Tongue (tissue), 2 donors: Measurements from ENCODE around the gene CWC27. TPM values are rescaled to one million over a fixed set of nuclear protein-coding genes. Genes with fewer than 3 reads are reported as not detected.
A peak's percentile ranks its signal among the peaks of the same experiment; 100 is the strongest.
"Not testable (repeated sequence)": the region's sequence is repeated elsewhere in the genome, so short reads cannot be mapped to it uniquely, and the experiment has no call there.

Source experiments
- DNase-seq: peaks from one replicate; pipeline ENCODE4 v3.0.0-alpha.2; 2015
- total RNA-seq: library from RNA; depleted of rRNA; stranded (reverse); fragments of >200 nt; gene quantifications from one replicate; pipeline ENCODE4 v1.2.3, GENCODE V29; 2014

CWC27 gene
- total RNA-seq, 1 donor from 2014 or later: 22.6 TPM

- DNase-seq: no peak
These were observed 156.4 kb downstream of the CWC27 start for GRCh38 chr5:64925123-64925522.

GRCh38 chr5:64929833-64930232, 161.1 kb downstream of the CWC27 start:
- no peak for DNase-seq

GRCh38 chr5:64930672-64931318, 162.1 kb downstream of the CWC27 start:
- DNase-seq: no peak

GRCh38 chr5:64939422-64939771, 170.7 kb downstream of the CWC27 start:
- DNase-seq: not testable (repeated sequence)

GRCh38 chr5:64939772-64940510, 171.2 kb downstream of the CWC27 start:
- peak; percentile 5 for DNase-seq

- no peak for DNase-seq
These were observed 173.7 kb downstream of the CWC27 start for GRCh38 chr5:64942460-64942859.

GRCh38 chr5:64944868-64945267, 176.1 kb downstream of the CWC27 start:
- no peak for DNase-seq

- DNase-seq: peak; percentile 47
These were observed 178.3 kb downstream of the CWC27 start for GRCh38 chr5:64947031-64947430.

- no peak for DNase-seq
These were observed 179.1 kb downstream of the CWC27 start for GRCh38 chr5:64947801-64948200.

- DNase-seq: no peak
These were observed 180.6 kb downstream of the CWC27 start for GRCh38 chr5:64949331-64949730.

- no peak for DNase-seq
These were observed 184.4 kb downstream of the CWC27 start for GRCh38 chr5:64952951-64953673.

GRCh38 chr5:64954518-64954917, 185.8 kb downstream of the CWC27 start:
- no peak for DNase-seq

GRCh38 chr5:64958757-64959391, 190.1 kb downstream of the CWC27 start:
- peak; percentile 62 for DNase-seq

- DNase-seq: no peak
These were observed 194.5 kb downstream of the CWC27 start for GRCh38 chr5:64963278-64963677.

GRCh38 chr5:64968591-64969110, 199.9 kb downstream of the CWC27 start:
- no peak for DNase-seq

GRCh38 chr5:64969578-64969977, 200.8 kb downstream of the CWC27 start:
- DNase-seq: no peak

- peak; percentile 15 for DNase-seq
These were observed 202.8 kb downstream of the CWC27 start for GRCh38 chr5:64971513-64971912.

GRCh38 chr5:64971990-64972389, 203.3 kb downstream of the CWC27 start:
- no peak for DNase-seq

GRCh38 chr5:64972591-64972990, 203.9 kb downstream of the CWC27 start:
- no peak for DNase-seq

GRCh38 chr5:64973215-64973614, 204.5 kb downstream of the CWC27 start:
- DNase-seq: no peak

- DNase-seq: no peak
These were observed 209.0 kb downstream of the CWC27 start for GRCh38 chr5:64977779-64978178.

GRCh38 chr5:64978546-64978945, 209.8 kb downstream of the CWC27 start:
- DNase-seq: no peak

GRCh38 chr5:64979531-64979930, 210.8 kb downstream of the CWC27 start:
- DNase-seq: peak; percentile 37
